Fibroblast of lung (primary cell): ENCODE data around the gene LRRTM1. TPM values are rescaled to one million over a fixed set of nuclear protein-coding genes. Genes with fewer than 3 reads are reported as not detected.

ENCODE experiments used
- DNase-seq, 2 donors: peaks; one replicate each; pipeline versions ENCODE4 v3.0.0 to v3.0.0-alpha.2; 2010; ENCODE audit warnings: low read depth in 2 of 2
- H2AFZ ChIP-seq: 2 replicates; pipeline ENCODE4 v1.5.1; 2012; ENCODE audit warnings: low read length, control low read depth, inconsistent platforms
- H3K27ac ChIP-seq: 2 replicates; pipeline ENCODE4 v1.5.1; 2011; ENCODE audit warnings: low read length, control low read depth; ENCODE audit not compliant: insufficient read depth
- H3K27me3 ChIP-seq: 2 replicates; pipeline ENCODE4 v1.5.1; 2011; ENCODE audit warnings: mild to moderate bottlenecking, low read length; ENCODE audit not compliant: control insufficient read depth, insufficient read depth
- H3K36me3 ChIP-seq: 2 replicates; pipeline ENCODE4 v1.5.1; 2011; ENCODE audit warnings: low read length; ENCODE audit not compliant: control insufficient read depth, insufficient read depth
- H3K4me1 ChIP-seq: 2 replicates; pipeline ENCODE4 v1.5.1; 2011; ENCODE audit warnings: low read length; ENCODE audit not compliant: control insufficient read depth, insufficient read depth; ENCODE audit errors: extremely low read depth
- H3K4me2 ChIP-seq: 2 replicates; pipeline ENCODE4 v1.5.1; 2011; ENCODE audit warnings: low read length, control low read depth; ENCODE audit not compliant: insufficient read depth; ENCODE audit errors: extremely low read depth
- H3K4me3 ChIP-seq, 4 experiments: fragments of 200-600 bp in 1 of 4; sonication (generic) in 1 of 4; replicated peaks in 1 of 4; 2 replicates each; pipeline ENCODE4 v1.5.1; 2011 to 2016; ENCODE audit warnings: low read length in 4 of 4, low read depth in 3 of 4, mild to moderate bottlenecking in 3 of 4, control low read depth in 2 of 4, inconsistent platforms in 1 of 4, mixed read lengths in 1 of 4; ENCODE audit not compliant: insufficient read depth in 1 of 4; ENCODE audit errors: control extremely low read depth in 1 of 4
- H3K79me2 ChIP-seq: 2 replicates; pipeline ENCODE4 v1.5.1; 2012; ENCODE audit warnings: mild to moderate bottlenecking, low read length, inconsistent platforms; ENCODE audit not compliant: control insufficient read depth, insufficient read depth
- H3K9ac ChIP-seq: 2 replicates; pipeline ENCODE4 v1.5.1; 2011; ENCODE audit warnings: mild to moderate bottlenecking, low read length, control low read depth; ENCODE audit not compliant: insufficient read depth
- H3K9me3 ChIP-seq: 2 replicates; pipeline ENCODE4 v1.5.1; 2012; ENCODE audit warnings: low read depth, low read length; ENCODE audit not compliant: control insufficient read depth, insufficient read depth
- H4K20me1 ChIP-seq: 2 replicates; pipeline ENCODE4 v1.5.1; 2011; ENCODE audit warnings: low read length; ENCODE audit not compliant: control insufficient read depth, insufficient read depth; ENCODE audit errors: extremely low read depth
- EZH2 ChIP-seq: IDR thresholded peaks from 2 replicates; pipeline ENCODE4 v1.5.1; 2012; ENCODE audit warnings: low read length, control low read depth, mild to moderate bottlenecking; ENCODE audit errors: missing control alignments
- polyA plus RNA-seq, 2 donors: library from polyadenylated mRNA; depleted of rRNA in 1 of 2; stranded (reverse) in 1 of 2; unstranded in 1 of 2; fragments of >200 nt; gene quantifications; 2 replicates each; pipeline ENCODE4 v1.2.1, GENCODE V29; 2011 to 2012; ENCODE audit warnings: missing spikeins in 1 of 2
- total RNA-seq: library from RNA; depleted of rRNA; stranded (reverse); fragments of >200 nt; gene quantifications from 2 replicates; pipeline ENCODE4 v1.2.1, GENCODE V29; 2014
- TF ChIP-seq, protein P1 (sequence below), 2 donors: IDR thresholded peaks in 1 of 2; conservative IDR thresholded peaks in 1 of 2; 1 replicate in 1 of 2; 2 replicates in 1 of 2; pipeline ENCODE4 v1.5.1; 2011 to 2012; ENCODE audit warnings: low read length in 2 of 2, control low read depth in 1 of 2, inconsistent platforms in 1 of 2, low read depth in 1 of 2, mild to moderate bottlenecking in 1 of 2

LRRTM1 gene
- total and polyA plus RNA-seq, 2 donors (not counting 1 experiment from before 2014, with no cell fraction given), result not detected

DNA sequence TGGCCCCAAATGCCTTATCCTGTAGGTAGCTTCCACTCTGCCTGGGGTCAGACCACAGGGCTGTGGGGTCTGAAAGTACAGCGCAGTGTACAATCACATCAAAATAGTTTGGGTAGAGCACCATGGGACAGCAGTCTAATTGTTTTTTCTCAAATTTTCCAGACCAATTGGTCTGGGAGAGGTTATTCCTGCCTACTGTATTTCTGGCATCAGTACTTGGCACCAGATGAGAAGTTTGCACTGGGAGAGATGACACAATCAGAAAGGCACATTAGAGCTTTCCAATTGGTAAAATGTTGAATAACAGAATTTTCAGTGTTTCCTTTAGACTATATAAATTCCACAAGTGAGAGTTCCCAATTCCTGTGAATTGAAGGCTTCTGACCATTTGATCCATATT, 30.9 kb upstream of the LRRTM1 start:
- no peaks in the 10 kb centered on the region for H3K4me1 ChIP-seq
- H3K4me2 ChIP-seq, result no peak overlapping the region
- DNase-seq, result no peak
- no peaks in the 10 kb centered on the region for H3K9me3 ChIP-seq
- no peak overlapping the region for H3K27ac ChIP-seq
- H3K36me3 ChIP-seq, result no peaks in the 10 kb centered on the region
- H3K4me3 ChIP-seq, result no peak overlapping the region
- no peak overlapping the region for H2AFZ ChIP-seq
- no peaks in the 10 kb centered on the region for H3K79me2 ChIP-seq
- H3K27me3 ChIP-seq, result no peaks in the 10 kb centered on the region
- no peak overlapping the region for H3K9ac ChIP-seq
- H4K20me1 ChIP-seq, result no peaks in the 10 kb centered on the region
- TF ChIP-seq, protein P1, sequence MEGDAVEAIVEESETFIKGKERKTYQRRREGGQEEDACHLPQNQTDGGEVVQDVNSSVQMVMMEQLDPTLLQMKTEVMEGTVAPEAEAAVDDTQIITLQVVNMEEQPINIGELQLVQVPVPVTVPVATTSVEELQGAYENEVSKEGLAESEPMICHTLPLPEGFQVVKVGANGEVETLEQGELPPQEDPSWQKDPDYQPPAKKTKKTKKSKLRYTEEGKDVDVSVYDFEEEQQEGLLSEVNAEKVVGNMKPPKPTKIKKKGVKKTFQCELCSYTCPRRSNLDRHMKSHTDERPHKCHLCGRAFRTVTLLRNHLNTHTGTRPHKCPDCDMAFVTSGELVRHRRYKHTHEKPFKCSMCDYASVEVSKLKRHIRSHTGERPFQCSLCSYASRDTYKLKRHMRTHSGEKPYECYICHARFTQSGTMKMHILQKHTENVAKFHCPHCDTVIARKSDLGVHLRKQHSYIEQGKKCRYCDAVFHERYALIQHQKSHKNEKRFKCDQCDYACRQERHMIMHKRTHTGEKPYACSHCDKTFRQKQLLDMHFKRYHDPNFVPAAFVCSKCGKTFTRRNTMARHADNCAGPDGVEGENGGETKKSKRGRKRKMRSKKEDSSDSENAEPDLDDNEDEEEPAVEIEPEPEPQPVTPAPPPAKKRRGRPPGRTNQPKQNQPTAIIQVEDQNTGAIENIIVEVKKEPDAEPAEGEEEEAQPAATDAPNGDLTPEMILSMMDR (conservative IDR thresholded peaks at IDR 0.05 in 1 of 2, IDR thresholded peaks at IDR 0.05 in 1 of 2; ENCODE audit: low read depth in 1 of 2, low read length in 2 of 2), result no peak
- no peak for TF ChIP-seq EZH2

DNA sequence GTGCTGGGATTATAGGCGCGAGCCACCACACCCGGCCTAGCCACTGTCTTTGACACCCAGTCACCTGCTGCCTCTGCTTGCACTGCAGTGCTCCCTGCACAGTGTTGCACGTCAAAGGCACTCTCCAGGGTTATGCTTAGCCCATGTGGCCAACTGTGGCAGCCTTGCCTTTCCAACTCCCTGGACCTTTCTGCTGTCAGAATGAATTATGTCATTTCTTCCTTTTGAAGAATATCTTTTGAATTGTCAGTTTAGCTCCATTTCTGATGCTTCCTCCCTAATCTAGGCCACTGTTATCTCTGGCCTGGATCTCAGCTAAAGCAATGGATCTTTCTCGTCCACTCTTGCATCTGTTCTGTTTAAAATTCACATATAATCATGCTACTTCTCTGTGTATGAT, 29.3 kb upstream of the LRRTM1 start:
- Histone ChIP-seq H3K36me3 (no peaks in the 10 kb centered on the region), H4K20me1 (no peaks in the 10 kb centered on the region), H3K79me2 (no peaks in the 10 kb centered on the region), H2AFZ (no peak overlapping the region), H3K4me1 (no peaks in the 10 kb centered on the region), H3K4me3 (no peak overlapping the region), H3K9me3 (no peaks in the 10 kb centered on the region), H3K9ac (no peak overlapping the region), H3K27me3 (no peaks in the 10 kb centered on the region), H3K27ac (no peak overlapping the region), H3K4me2 (no peak overlapping the region)
- no peak for DNase-seq
- TF ChIP-seq, protein P1 (conservative IDR thresholded peaks at IDR 0.05 in 1 of 2, IDR thresholded peaks at IDR 0.05 in 1 of 2; ENCODE audit: low read depth in 1 of 2, low read length in 2 of 2), result no peak
- no peak for TF ChIP-seq EZH2

DNA sequence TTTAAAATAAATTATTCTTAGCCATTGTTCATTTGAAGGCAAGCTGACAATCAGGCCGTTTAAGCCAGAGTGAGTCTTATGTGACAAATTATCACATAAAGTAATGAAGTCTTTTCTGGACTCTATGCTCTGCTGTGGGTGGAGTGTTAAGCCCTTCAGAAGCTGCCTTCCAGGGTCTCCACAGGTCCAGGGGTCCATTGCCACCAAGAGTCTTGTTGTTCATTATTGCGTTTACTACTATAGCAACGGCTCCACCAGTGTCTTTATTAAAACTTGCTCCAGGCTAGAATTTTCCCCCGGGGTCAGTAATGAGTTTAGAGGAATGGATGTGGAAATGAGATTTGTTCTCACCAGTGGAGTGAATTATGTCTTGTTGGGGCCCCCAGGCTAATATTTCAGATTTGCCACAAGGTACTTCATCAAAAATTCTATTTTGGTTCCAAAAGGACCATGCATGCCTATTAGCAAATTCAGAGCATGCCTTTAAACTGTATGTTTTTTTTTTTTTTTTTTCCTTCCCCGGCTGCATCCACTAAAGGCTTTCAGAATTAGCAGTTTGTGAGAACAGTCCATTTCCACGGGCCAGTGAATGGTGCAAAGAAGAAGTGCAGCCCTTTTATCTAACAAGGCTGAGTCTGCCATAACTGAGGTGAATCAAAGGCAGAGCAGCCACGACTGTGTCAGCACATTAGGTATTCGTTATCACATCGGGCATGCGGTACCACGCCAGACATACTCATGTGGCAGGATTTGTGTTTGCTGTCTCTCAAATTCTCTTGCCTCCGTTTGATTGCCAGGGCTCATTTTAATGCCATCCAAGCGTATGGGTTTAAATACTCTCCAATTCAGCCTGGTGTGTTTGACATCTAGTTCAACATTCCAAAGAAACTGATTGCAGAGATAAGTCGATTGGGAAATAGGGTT, 26.2 kb upstream of the LRRTM1 start:
- Histone ChIP-seq H3K4me1 (no peaks in the 10 kb centered on the region), H3K36me3 (no peaks in the 10 kb centered on the region), H3K9me3 (no peaks in the 10 kb centered on the region), H3K9ac (no peak overlapping the region), H2AFZ (no peak overlapping the region), H3K27ac (no peak overlapping the region), H3K27me3 (no peaks in the 10 kb centered on the region), H3K79me2 (no peaks in the 10 kb centered on the region), H3K4me3 (no peak overlapping the region), H3K4me2 (no peak overlapping the region), H4K20me1 (no peaks in the 10 kb centered on the region)
- no peak for DNase-seq
- no peak for TF ChIP-seq EZH2
- TF ChIP-seq, protein P1 (conservative IDR thresholded peaks at IDR 0.05 in 1 of 2, IDR thresholded peaks at IDR 0.05 in 1 of 2; ENCODE audit: low read depth in 1 of 2, low read length in 2 of 2), result no peak
